MM.1S (cell line): ENCODE measurements around the gene EIF3CL.
"Not testable (repeated sequence)": the region's sequence is repeated elsewhere in the genome, so short reads cannot be mapped to it uniquely, and the experiment has no call there.

Source experiments
- CTCF ChIP-seq: fragments of 300-600 bp; sonication (generic); IDR thresholded peaks from 2 replicates; pipeline ENCODE4 v1.5.1; 2016; ENCODE audit warnings: antibody characterized with exemption, low read length, mixed read lengths
- EZH2 ChIP-seq: fragments of 300-600 bp; sonication (generic); optimal IDR thresholded peaks from 2 replicates; pipeline ENCODE3; 2017; ENCODE audit warnings: low read depth, mild to moderate bottlenecking, antibody characterized with exemption, low read length, mixed read lengths
- EZH2phosphoT487 ChIP-seq: fragments of 300-600 bp; sonication (generic); IDR thresholded peaks from 2 replicates; pipeline ENCODE4 v1.6.1; 2018; ENCODE audit warnings: antibody characterized with exemption, low read length

DNA sequence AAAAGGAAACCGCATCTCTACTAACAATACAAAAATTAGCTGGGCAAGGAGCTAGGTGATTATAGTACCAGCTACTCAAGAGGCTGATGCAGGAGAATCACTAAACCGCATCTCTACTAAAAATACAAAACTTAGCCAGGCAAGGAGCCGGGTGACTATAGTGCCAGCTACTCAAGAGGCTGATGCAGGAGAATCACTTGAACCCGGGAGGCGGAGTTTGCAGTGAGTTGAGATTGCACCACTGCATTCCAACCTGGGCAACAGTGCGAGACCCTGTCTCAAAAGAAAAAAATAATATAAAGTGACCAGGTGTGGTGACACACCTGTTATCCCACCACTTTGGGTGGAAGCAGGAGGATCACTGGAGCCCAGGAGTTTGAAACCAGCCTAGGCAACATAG is 65.4 kb downstream of the EIF3CL start:
- not testable (repeated sequence) for TF ChIP-seq CTCF, EZH2, EZH2phosphoT487
